IPS-20b (cell line): ENCODE measurements around the gene MAP3K19.

Experiments
- H3K27ac ChIP-seq: one replicate; pipeline ENCODE4 v1.5.1; 2013; ENCODE audit warnings: low read length
- H3K27me3 ChIP-seq: 2 replicates; pipeline ENCODE4 v1.6.1; 2013; ENCODE audit warnings: mild to moderate bottlenecking, low read length, inconsistent platforms; ENCODE audit not compliant: insufficient read depth
- H3K36me3 ChIP-seq: 2 replicates; pipeline ENCODE4 v1.6.1; 2013; ENCODE audit warnings: low read depth, mild to moderate bottlenecking, inconsistent platforms, low read length, moderate library complexity; ENCODE audit not compliant: insufficient read depth
- H3K4me1 ChIP-seq: 2 replicates; pipeline ENCODE4 v1.6.1; 2013; ENCODE audit warnings: mild to moderate bottlenecking, control low read depth, inconsistent platforms, low read length, moderate library complexity; ENCODE audit not compliant: insufficient read depth
- H3K4me3 ChIP-seq: 2 replicates; pipeline ENCODE4 v1.5.1; 2013; ENCODE audit warnings: mild to moderate bottlenecking, low read length, inconsistent platforms
- H3K9ac ChIP-seq: 2 replicates; pipeline ENCODE4 v1.6.1; 2013; ENCODE audit warnings: low read depth, mild to moderate bottlenecking, inconsistent platforms, low read length, moderate library complexity
- H3K9me3 ChIP-seq: 2 replicates; pipeline ENCODE4 v1.6.1; 2013; ENCODE audit warnings: mild to moderate bottlenecking, low read depth, low read length, inconsistent platforms; ENCODE audit not compliant: insufficient read depth

MAP3K19 gene

GRCh38 chr2:134943540-134943939 is 103.7 kb downstream of the MAP3K19 start:
- H3K36me3 ChIP-seq: peaks cover 86% of the 10 kb centered on the region
- no peak overlapping the region for H3K4me3 ChIP-seq
- H3K9ac ChIP-seq: no peak overlapping the region

GRCh38 chr2:134936691-134937090 is 110.6 kb downstream of the MAP3K19 start:
- Histone ChIP-seq H3K4me3 (no peak overlapping the region), H3K36me3 (peaks cover 72% of the 10 kb centered on the region), H3K9me3 (no peaks in the 10 kb centered on the region), H3K27ac (no peak overlapping the region), H3K4me1 (peaks cover 8% of the 10 kb centered on the region; the same call in 1 of the 2 replicates), H3K27me3 (no peaks in the 10 kb centered on the region), H3K9ac (no peak overlapping the region)

More at GRCh38 chr2:134943540-134943939, 103.7 kb downstream of the MAP3K19 start:
- peaks cover 5% of the 10 kb centered on the region; the same call in 1 of the 2 replicates for H3K4me1 ChIP-seq
- H3K27ac ChIP-seq: no peak overlapping the region
- no peaks in the 10 kb centered on the region for H3K27me3 ChIP-seq
- H3K9me3 ChIP-seq: no peaks in the 10 kb centered on the region

- Histone ChIP-seq H3K4me1 (peaks cover 8% of the 10 kb centered on the region; the same call in 1 of the 2 replicates), H3K36me3 (peaks cover 54% of the 10 kb centered on the region), H3K9ac (no peak overlapping the region), H3K4me3 (no peak overlapping the region), H3K27me3 (no peaks in the 10 kb centered on the region), H3K27ac (no peak overlapping the region), H3K9me3 (no peaks in the 10 kb centered on the region)
Measured at GRCh38 chr2:134934641-134935040, 112.6 kb downstream of the MAP3K19 start.

GRCh38 chr2:134934150-134934549 is 113.1 kb downstream of the MAP3K19 start:
- Histone ChIP-seq H3K9me3 (no peaks in the 10 kb centered on the region), H3K27me3 (no peaks in the 10 kb centered on the region), H3K4me1 (peaks cover 8% of the 10 kb centered on the region; the same call in 1 of the 2 replicates), H3K4me3 (no peak overlapping the region), H3K27ac (no peak overlapping the region), H3K9ac (no peak overlapping the region), H3K36me3 (peaks cover 50% of the 10 kb centered on the region)

- H3K4me3 ChIP-seq: no peak overlapping the region
- H3K27ac ChIP-seq: no peak overlapping the region
- no peak overlapping the region for H3K9ac ChIP-seq
- H3K36me3 ChIP-seq: peaks cover 46% of the 10 kb centered on the region
- peaks cover 8% of the 10 kb centered on the region; the same call in 1 of the 2 replicates for H3K4me1 ChIP-seq
- no peaks in the 10 kb centered on the region for H3K9me3 ChIP-seq
- no peaks in the 10 kb centered on the region for H3K27me3 ChIP-seq
Measured at GRCh38 chr2:134933732-134934131, 113.5 kb downstream of the MAP3K19 start.

GRCh38 chr2:134932864-134933526 is 114.3 kb downstream of the MAP3K19 start:
- Histone ChIP-seq H3K36me3 (peaks cover 39% of the 10 kb centered on the region), H3K27ac (no peak overlapping the region), H3K4me3 (no peak overlapping the region), H3K27me3 (no peaks in the 10 kb centered on the region), H3K9ac (no peak overlapping the region), H3K4me1 (peaks cover 8% of the 10 kb centered on the region; the same call in 1 of the 2 replicates), H3K9me3 (no peaks in the 10 kb centered on the region)

GRCh38 chr2:134927195-134927594 is 120.1 kb downstream of the MAP3K19 start:
- H3K27me3 ChIP-seq: no peaks in the 10 kb centered on the region
- H3K4me1 ChIP-seq: peaks cover 4% of the 10 kb centered on the region; the same call in 1 of the 2 replicates
- H3K27ac ChIP-seq: no peak overlapping the region
- H3K36me3 ChIP-seq: peaks cover 15% of the 10 kb centered on the region
- H3K9ac ChIP-seq: no peak overlapping the region
- H3K4me3 ChIP-seq: no peak overlapping the region
- H3K9me3 ChIP-seq: no peaks in the 10 kb centered on the region

DNA sequence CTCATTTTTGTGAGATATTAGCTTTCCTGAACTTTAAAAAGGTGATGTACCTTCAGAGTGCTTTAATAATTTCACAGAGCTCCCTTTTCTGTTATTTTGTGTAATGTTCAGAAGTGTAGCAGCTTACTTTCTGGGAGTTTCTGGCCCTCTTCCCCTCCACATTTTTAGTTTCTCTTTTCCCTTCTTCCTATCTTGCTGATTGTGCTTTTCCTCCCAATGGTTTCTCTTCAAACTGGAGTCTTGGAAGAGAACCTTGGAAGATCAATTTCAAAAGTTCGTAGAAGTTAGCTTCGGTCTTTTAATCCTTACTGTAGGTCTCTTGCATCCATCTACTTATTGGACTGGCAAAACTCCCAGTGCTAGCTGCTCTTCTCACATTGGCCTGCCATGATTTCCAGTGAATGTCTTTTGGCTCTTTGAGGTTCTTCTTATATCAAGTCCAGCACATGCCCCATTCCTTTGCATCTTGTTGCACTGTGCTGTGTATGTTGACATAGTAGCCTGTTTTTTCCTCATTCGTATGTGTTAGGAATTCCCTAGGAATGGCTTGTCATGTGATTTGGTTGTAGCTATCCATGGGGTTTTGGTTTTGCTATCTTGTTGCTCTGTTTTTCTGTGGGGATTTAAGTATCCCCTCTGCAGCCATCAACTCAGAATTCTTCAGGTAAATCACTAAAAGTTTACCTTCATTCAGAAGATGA is 120.9 kb downstream of the MAP3K19 start:
- Histone ChIP-seq H3K36me3 (peaks cover 15% of the 10 kb centered on the region), H3K9ac (no peak overlapping the region), H3K4me1 (peaks cover 4% of the 10 kb centered on the region; the same call in 1 of the 2 replicates), H3K4me3 (no peak overlapping the region), H3K9me3 (no peaks in the 10 kb centered on the region), H3K27ac (peak overlapping the region; percentile 0), H3K27me3 (no peaks in the 10 kb centered on the region)

DNA sequence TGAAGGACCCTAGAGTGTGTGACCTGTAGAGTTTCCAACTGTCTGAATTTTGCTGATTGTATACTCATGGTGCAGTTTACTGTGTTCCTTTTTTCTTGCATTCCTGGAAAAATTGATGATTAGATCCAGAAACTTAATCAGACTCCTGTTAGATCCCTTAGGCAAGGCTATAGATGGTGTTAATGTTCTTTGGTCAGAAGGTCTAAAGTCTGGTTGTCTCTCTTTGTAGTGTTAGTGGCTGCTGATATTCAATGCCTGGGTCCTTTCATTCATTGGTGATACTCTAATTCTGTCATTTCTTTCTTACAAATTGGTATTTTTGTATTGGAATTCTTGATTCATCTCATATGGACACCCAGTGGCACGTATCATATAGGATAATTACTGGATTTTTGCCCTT is 122.3 kb downstream of the MAP3K19 start:
- no peak overlapping the region for H3K27ac ChIP-seq
- peaks cover 19% of the 10 kb centered on the region for H3K36me3 ChIP-seq
- H3K27me3 ChIP-seq: no peaks in the 10 kb centered on the region
- peaks cover 11% of the 10 kb centered on the region for H3K4me1 ChIP-seq
- H3K9ac ChIP-seq: no peak overlapping the region
- H3K4me3 ChIP-seq: no peak overlapping the region
- no peaks in the 10 kb centered on the region for H3K9me3 ChIP-seq

GRCh38 chr2:134919341-134920210 is 127.7 kb downstream of the MAP3K19 start:
- peaks cover 15% of the 10 kb centered on the region; the same call in 1 of the 2 replicates for H3K36me3 ChIP-seq
- no peaks in the 10 kb centered on the region for H3K9me3 ChIP-seq
- peaks cover 11% of the 10 kb centered on the region for H3K4me1 ChIP-seq
- peak overlapping the region; percentile 95 for H3K4me3 ChIP-seq
- peak overlapping the region; percentile 99 for H3K9ac ChIP-seq
- no peaks in the 10 kb centered on the region for H3K27me3 ChIP-seq
- H3K27ac ChIP-seq: peak overlapping the region; percentile 99

DNA sequence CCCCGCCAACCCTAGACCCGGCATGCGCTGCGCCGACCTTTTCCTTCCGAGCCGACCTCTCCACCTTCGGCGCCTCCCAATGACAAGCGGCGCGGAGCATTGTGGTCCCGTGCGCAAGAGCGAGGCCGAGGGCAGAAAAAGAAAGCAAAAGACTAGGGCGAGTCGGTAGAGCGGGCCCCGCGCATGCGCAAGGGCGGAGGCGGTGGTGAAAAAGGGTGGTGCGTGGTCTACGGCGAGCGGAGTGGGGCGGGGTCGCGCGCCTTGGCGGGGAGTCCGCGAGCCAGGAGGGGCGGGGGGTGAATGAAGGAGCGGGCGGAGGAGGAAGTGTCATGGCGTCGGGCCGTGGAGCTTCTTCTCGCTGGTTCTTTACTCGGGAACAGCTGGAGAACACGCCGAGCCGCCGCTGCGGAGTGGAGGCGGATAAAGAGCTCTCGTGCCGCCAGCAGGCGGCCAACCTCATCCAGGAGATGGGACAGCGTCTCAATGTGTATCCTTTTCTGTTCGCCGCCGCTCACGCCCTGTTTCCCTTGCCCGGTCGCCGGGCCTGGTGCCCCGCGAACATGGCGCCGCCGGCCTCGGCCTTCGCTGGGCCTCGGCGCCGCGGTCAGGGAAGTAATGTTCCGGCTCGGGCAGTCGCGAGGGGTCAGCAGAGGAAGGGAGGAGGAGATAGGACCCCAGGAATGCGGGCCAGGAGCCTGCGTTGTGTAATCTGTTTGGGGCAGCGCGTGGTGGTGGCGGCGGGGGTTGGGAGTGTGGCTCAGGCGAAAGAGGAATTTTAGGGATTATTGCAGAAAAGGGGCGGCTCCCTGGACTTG is 128.5 kb downstream of the MAP3K19 start, which contains the start of gene CCNT2:
CCNT2 (plus strand) TSS at position 297 of the 815 bp plus-strand sequence; CDS start at position 330, 33 bp downstream.
- Histone ChIP-seq H3K9ac (peak within 1 kb of the TSS; percentile 99), H3K4me1 (peaks cover 11% of the 10 kb centered on the region), H3K4me3 (peak within 1 kb of the TSS; percentile 95), H3K9me3 (no peaks in the 10 kb centered on the region; the same call in 1 of the 2 replicates), H3K27ac (peak within 1 kb of the TSS; percentile 99), H3K36me3 (peaks cover 9% of the 10 kb centered on the region; the same call in 1 of the 2 replicates), H3K27me3 (no peaks in the 10 kb centered on the region)
